Measurements from ENCODE around the gene ALG1L2.
"Not testable (repeated sequence)": the region's sequence is repeated elsewhere in the genome, so short reads cannot be mapped to it uniquely, and the experiment has no call there.

The ALG1L2 gene

GRCh38 chr3:130081351-130081881, at the start of gene ALG1L2:
Gene ALG1L2 (plus strand): TSS chr3:130081831. CDS start chr3:130082017, 186 bp downstream.
- no peak for DNase-seq

- DNase-seq = not testable (repeated sequence)
Measured at GRCh38 chr3:130037126-130037815, 44.4 kb upstream of the ALG1L2 start.

- DNase-seq = not testable (repeated sequence)
Measured at GRCh38 chr3:130042736-130043135, 38.9 kb upstream of the ALG1L2 start.

GRCh38 chr3:130043658-130044057, 38.0 kb upstream of the ALG1L2 start:
- not testable (repeated sequence) for DNase-seq

- DNase-seq = no peak
Measured at GRCh38 chr3:130044370-130044769, 37.3 kb upstream of the ALG1L2 start.

GRCh38 chr3:130048726-130049125, 32.9 kb upstream of the ALG1L2 start:
- no peak for DNase-seq

- DNase-seq = not testable (repeated sequence)
Measured at GRCh38 chr3:130052366-130052765, 29.3 kb upstream of the ALG1L2 start.

GRCh38 chr3:130052965-130053364, 28.7 kb upstream of the ALG1L2 start:
- not testable (repeated sequence) for DNase-seq

GRCh38 chr3:130057536-130058266, 23.9 kb upstream of the ALG1L2 start:
- DNase-seq = not testable (repeated sequence)

GRCh38 chr3:130058267-130058657, 23.4 kb upstream of the ALG1L2 start:
- DNase-seq = not testable (repeated sequence)

GRCh38 chr3:130058716-130059115, 22.9 kb upstream of the ALG1L2 start:
- DNase-seq = not testable (repeated sequence)

- not testable (repeated sequence) for DNase-seq
Measured at GRCh38 chr3:130059162-130059561, 22.5 kb upstream of the ALG1L2 start.

GRCh38 chr3:130073582-130073981, 8.0 kb upstream of the ALG1L2 start:
- DNase-seq = no peak

- DNase-seq = no peak
Measured at GRCh38 chr3:130077636-130078035, 4.0 kb upstream of the ALG1L2 start.

- DNase-seq = peak; percentile 38 to 64
Measured at GRCh38 chr3:130083363-130084090, 1.9 kb downstream of the ALG1L2 start.

GRCh38 chr3:130084436-130084980, 2.9 kb downstream of the ALG1L2 start:
- no peak for DNase-seq

- DNase-seq = no peak
Measured at GRCh38 chr3:130085881-130086280, 4.2 kb downstream of the ALG1L2 start.

GRCh38 chr3:130086628-130087027, 5.0 kb downstream of the ALG1L2 start:
- peak in 1 of 2 donors; percentile 6 for DNase-seq

GRCh38 chr3:130088061-130088460, 6.4 kb downstream of the ALG1L2 start:
- peak; percentile 18 to 35 for DNase-seq

GRCh38 chr3:130090681-130091080, 9.1 kb downstream of the ALG1L2 start:
- DNase-seq = not testable (repeated sequence)

GRCh38 chr3:130091958-130092357, 10.3 kb downstream of the ALG1L2 start:
- DNase-seq = no peak

- peak; percentile 42 to 54 for DNase-seq
Measured at GRCh38 chr3:130093741-130094391, 12.2 kb downstream of the ALG1L2 start.
